SU-DHL-6 (cell line): ENCODE results near the gene FAH.

ENCODE experiments used
- H2AFZ ChIP-seq: fragments of 200-600 bp; sonication (generic); 2 replicates; pipeline ENCODE4 v1.6.1; 2014; ENCODE audit warnings: low read depth, mild to moderate bottlenecking, moderate library complexity, mixed read lengths, antibody characterized with exemption, low read length; ENCODE audit not compliant: severe bottlenecking
- H3F3A ChIP-seq: fragments of 200-600 bp; shearing (Covaris generic); 2 replicates; pipeline ENCODE4 v1.6.0; 2016; ENCODE audit warnings: antibody characterized with exemption, mild to moderate bottlenecking; ENCODE audit not compliant: insufficient read depth
- H3K27ac ChIP-seq: fragments of 200-600 bp; sonication (generic); 2 replicates; pipeline ENCODE4 v1.5.1; 2016; ENCODE audit warnings: low read depth, mild to moderate bottlenecking, low read length, moderate library complexity, mixed read lengths
- H3K27me3 ChIP-seq: fragments of 200-600 bp; sonication (generic), shearing (Covaris generic); 2 replicates; pipeline ENCODE4 v1.6.0; 2014; ENCODE audit warnings: mild to moderate bottlenecking, low read length
- H3K36me3 ChIP-seq: fragments of 200-600 bp; sonication (generic); 2 replicates; pipeline ENCODE4 v1.6.1; 2014; ENCODE audit warnings: mild to moderate bottlenecking, low read length, mixed read lengths
- H3K4me2 ChIP-seq: fragments of 300-600, 200-600 bp; shearing (Covaris generic), sonication (generic); 2 replicates; pipeline ENCODE4 v1.6.0; 2014; ENCODE audit warnings: low read length, low read depth, mild to moderate bottlenecking; ENCODE audit not compliant: poor library complexity, severe bottlenecking
- H3K4me3 ChIP-seq: fragments of 200-600 bp; sonication (generic); 2 replicates; pipeline ENCODE4 v1.5.1; 2014; ENCODE audit warnings: antibody characterized with exemption, low read length, mild to moderate bottlenecking, mixed read lengths; ENCODE audit not compliant: insufficient read depth, poor library complexity, severe bottlenecking
- H3K79me2 ChIP-seq: fragments of 200-600 bp; sonication (generic); 2 replicates; pipeline ENCODE4 v1.6.1; 2014; ENCODE audit warnings: mild to moderate bottlenecking, low read length, moderate library complexity; ENCODE audit not compliant: insufficient read depth
- H3K9ac ChIP-seq: fragments of 200-600 bp; sonication (generic); 2 replicates; pipeline ENCODE4 v1.7.0; 2014; ENCODE audit warnings: mild to moderate bottlenecking, low read length
- H3K9me2 ChIP-seq: fragments of 200-600 bp; sonication (generic); replicated peaks from 2 replicates; pipeline ENCODE4 v1.6.1; 2014; ENCODE audit warnings: low read length; ENCODE audit not compliant: insufficient read depth
- H3K9me3 ChIP-seq: fragments of 200-600 bp; sonication (generic); 2 replicates; pipeline ENCODE4 v1.6.1; 2014; ENCODE audit warnings: low read length, mixed read lengths; ENCODE audit not compliant: insufficient read depth
- H4K20me1 ChIP-seq: fragments of 200-600 bp; sonication (generic); 2 replicates; pipeline ENCODE4 v1.6.1; 2014; ENCODE audit warnings: low read depth, mild to moderate bottlenecking, antibody characterized with exemption, low read length, moderate library complexity, mixed read lengths
- EZH2phosphoT487 ChIP-seq: fragments of 200-600 bp; sonication (generic), shearing (Covaris generic); conservative IDR thresholded peaks from 2 replicates; pipeline ENCODE4 v1.6.1; 2018; ENCODE audit warnings: mild to moderate bottlenecking, antibody characterized with exemption, low read length, moderate library complexity, mixed read lengths
- TF ChIP-seq, protein P1 (sequence below): fragments of 200-600 bp; sonication (generic); IDR thresholded peaks from one replicate; pipeline ENCODE4 v1.5.1; 2017; ENCODE audit warnings: antibody characterized with exemption, mild to moderate bottlenecking, low read length, moderate library complexity; ENCODE audit not compliant: insufficient read depth, poor library complexity, severe bottlenecking

Gene FAH

DNA sequence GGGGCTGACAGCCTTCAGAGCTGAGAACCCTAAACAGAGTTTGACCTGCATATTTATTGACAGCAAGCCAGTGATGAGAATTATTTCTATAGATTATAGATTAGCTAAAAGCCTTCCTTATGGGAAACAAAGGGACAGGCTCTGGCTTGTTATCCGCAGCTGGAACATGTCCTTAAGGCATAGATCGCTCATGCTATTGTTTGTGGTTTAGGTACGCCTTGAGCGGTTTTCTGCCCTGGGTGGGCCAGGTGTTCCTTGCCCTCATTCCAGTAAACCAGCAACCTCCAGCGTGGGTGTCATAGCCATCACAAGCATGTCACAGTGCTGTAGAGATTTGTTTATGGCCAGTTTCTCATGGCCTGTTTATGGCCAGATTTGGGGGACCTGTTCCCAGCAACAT is 10.2 kb upstream of the FAH start:
- H3K9ac ChIP-seq: no peak overlapping the region
- no peak for TF ChIP-seq EZH2phosphoT487
- TF ChIP-seq, protein P1, sequence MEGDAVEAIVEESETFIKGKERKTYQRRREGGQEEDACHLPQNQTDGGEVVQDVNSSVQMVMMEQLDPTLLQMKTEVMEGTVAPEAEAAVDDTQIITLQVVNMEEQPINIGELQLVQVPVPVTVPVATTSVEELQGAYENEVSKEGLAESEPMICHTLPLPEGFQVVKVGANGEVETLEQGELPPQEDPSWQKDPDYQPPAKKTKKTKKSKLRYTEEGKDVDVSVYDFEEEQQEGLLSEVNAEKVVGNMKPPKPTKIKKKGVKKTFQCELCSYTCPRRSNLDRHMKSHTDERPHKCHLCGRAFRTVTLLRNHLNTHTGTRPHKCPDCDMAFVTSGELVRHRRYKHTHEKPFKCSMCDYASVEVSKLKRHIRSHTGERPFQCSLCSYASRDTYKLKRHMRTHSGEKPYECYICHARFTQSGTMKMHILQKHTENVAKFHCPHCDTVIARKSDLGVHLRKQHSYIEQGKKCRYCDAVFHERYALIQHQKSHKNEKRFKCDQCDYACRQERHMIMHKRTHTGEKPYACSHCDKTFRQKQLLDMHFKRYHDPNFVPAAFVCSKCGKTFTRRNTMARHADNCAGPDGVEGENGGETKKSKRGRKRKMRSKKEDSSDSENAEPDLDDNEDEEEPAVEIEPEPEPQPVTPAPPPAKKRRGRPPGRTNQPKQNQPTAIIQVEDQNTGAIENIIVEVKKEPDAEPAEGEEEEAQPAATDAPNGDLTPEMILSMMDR: no peak
- H3K9me2 ChIP-seq: no peaks in the 10 kb centered on the region
- no peak overlapping the region for H2AFZ ChIP-seq
- no peak overlapping the region for H3K27ac ChIP-seq
- no peaks in the 10 kb centered on the region for H4K20me1 ChIP-seq
- no peaks in the 10 kb centered on the region for H3K36me3 ChIP-seq
- H3K4me3 ChIP-seq: no peak overlapping the region
- no peaks in the 10 kb centered on the region for H3K27me3 ChIP-seq
- no peaks in the 10 kb centered on the region for H3K79me2 ChIP-seq
- H3F3A ChIP-seq: no peaks in the 10 kb centered on the region
- no peak overlapping the region for H3K4me2 ChIP-seq
- no peaks in the 10 kb centered on the region for H3K9me3 ChIP-seq

DNA sequence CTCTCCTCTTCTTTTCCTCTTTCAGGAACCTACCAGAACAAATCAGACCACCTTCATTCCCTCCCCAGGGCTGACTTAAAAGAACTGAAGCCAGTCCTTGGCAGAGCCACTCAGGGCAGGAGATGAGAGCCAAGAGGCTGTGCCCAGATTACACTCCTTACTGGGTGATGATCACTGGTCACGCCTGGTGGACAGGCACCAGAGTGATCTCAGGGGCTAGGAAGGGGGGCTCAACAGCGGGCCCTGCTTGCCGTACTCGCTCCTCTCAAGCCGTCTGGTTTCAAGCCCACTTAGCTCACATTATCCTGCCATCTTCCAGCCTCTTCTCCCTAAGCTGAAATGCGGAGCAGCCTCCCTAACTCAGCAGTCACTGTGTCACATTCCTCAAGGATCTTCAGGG is 1.7 kb upstream of the FAH start:
- Histone ChIP-seq H4K20me1 (no peaks in the 10 kb centered on the region), H3K36me3 (no peaks in the 10 kb centered on the region), H3K27me3 (no peaks in the 10 kb centered on the region), H3K4me3 (no peak overlapping the region), H3K9me2 (no peaks in the 10 kb centered on the region), H3K9ac (no peak overlapping the region), H3K79me2 (no peaks in the 10 kb centered on the region), H3K27ac (no peak overlapping the region), H3F3A (0 out of 2 replicates have a peak, but pooled peaks cover 5% of the 10 kb centered on the region), H2AFZ (no peak overlapping the region), H3K4me2 (no peak overlapping the region), H3K9me3 (no peaks in the 10 kb centered on the region)
- TF ChIP-seq, protein P1: no peak

DNA sequence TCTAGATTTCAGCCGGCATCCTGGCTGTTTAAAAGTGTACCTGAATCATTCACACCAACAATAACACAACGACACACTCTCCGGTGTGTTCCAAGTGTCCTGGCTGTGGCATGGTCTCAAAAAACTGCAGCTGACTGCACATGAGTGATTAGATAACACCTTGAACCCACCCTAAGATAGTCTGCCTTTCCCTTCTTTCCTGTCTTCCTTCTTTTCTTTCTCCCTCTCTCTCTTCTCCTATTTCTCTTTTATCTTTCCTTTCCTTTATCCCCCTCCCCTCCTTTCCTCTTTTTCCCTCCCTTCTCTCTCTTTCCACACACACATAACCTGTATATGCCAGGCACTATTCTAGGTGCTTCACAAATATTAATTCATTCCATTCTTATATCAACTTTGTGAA is 1.2 kb upstream of the FAH start:
- Histone ChIP-seq H3K79me2 (no peaks in the 10 kb centered on the region), H3K27ac (no peak overlapping the region), H3K36me3 (no peaks in the 10 kb centered on the region), H3K27me3 (no peaks in the 10 kb centered on the region), H3K9ac (peak overlapping the region; percentile 45; the same call in 1 of the 2 replicates), H3K9me2 (no peaks in the 10 kb centered on the region), H3K4me2 (peak overlapping the region; percentile 66), H3K4me3 (peak overlapping the region; percentile 56), H2AFZ (peak overlapping the region; percentile 93), H3K9me3 (no peaks in the 10 kb centered on the region), H3F3A (0 out of 2 replicates have a peak, but pooled peaks cover 5% of the 10 kb centered on the region), H4K20me1 (no peaks in the 10 kb centered on the region)
- TF ChIP-seq, protein P1: no peak
- no peak for TF ChIP-seq EZH2phosphoT487
